Measurements from ENCODE around the gene HTT. TPM values are rescaled to one million over a fixed set of nuclear protein-coding genes. Genes with fewer than 3 reads are reported as not detected.

HTT gene
- total RNA-seq, 1 experiment from 2014 or later, result 37.4 TPM

DNA sequence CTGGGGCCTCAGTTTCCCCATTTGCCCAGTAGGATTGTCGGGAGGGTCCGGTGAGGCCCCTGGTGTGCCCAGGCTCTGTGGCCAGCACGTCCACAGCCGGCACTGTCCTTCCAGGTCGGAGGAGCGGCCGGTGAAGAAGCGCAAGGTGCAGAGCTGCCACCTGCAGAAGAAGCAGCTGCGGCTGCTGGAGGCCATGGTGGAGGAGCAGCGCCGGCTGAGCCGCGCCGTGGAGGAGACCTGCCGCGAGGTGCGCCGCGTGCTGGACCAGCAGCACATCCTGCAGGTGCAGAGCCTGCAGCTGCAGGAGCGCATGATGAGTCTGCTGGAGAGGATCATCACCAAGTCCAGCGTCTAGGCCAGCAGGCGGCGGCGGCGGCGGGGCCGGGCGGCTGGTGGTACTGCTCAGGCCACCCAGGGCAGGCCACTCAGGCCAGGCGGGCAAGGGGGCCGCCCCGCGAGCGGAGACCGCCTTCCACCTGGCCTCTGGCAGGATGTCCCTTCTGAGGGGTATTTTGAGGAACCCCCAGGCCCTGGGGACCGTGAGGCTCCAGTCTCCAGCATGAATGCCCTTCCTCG lies 181.2 kb downstream of the HTT start:
- Histone ChIP-seq H3K27ac (ENCODE audit: low read depth, low read length) (no peak overlapping the region), H3K27me3 (ENCODE audit: insufficient read depth, low read length) (no peaks in the 10 kb centered on the region), H3K36me3 (ENCODE audit: control insufficient read depth in 1 of 2, insufficient read depth in 2 of 2, low read length in 2 of 2) (no peaks in the 10 kb centered on the region), H3K9ac (ENCODE audit: low read length) (no peak overlapping the region), H4K20me1 (ENCODE audit: insufficient read depth) (no peaks in the 10 kb centered on the region), H2AFZ (ENCODE audit: low read depth, low read length, poor library complexity, severe bottlenecking) (no peak overlapping the region), H3K4me2 (ENCODE audit: low read length) (no peak overlapping the region), H3K9me2 (ENCODE audit: insufficient read depth) (no peaks in the 10 kb centered on the region), H3K79me2 (ENCODE audit: insufficient read depth, low read length) (no peaks in the 10 kb centered on the region), H3K9me3 (ENCODE audit: control insufficient read depth in 1 of 2, insufficient read depth in 1 of 2, low read depth in 1 of 2, low read length in 2 of 2) (no peaks in the 10 kb centered on the region), H3K4me3 (replicated peaks in 1 of 2; ENCODE audit: low read depth in 1 of 2, low read length in 2 of 2) (no peak overlapping the region), H3K4me1 (ENCODE audit: control insufficient read depth in 1 of 2, insufficient read depth in 2 of 2, low read length in 2 of 2) (no peaks in the 10 kb centered on the region)
- DNase-seq (ENCODE audit: low read depth, low spot score) (no peak), ATAC-seq (no peak)
- ChIA-PET RAD21 (ENCODE audit: low non-redundant PET in 1 of 2, low total read pairs in 2 of 2, uncharacterized antibody in 2 of 2, unreplicated experiment in 2 of 2) (no interaction called here), POLR2A (no interaction called here), CTCF (no interaction called here)
- BruUV-seq (replicated peaks), result no TSS peak
- intact Hi-C loops (cut with micrococcal nuclease), result no loop called here
- TF ChIP-seq ELF1 (IDR thresholded peaks at IDR 0.05; ENCODE audit: borderline replicate concordance, low read depth) (no peak), CBX3 (IDR thresholded peaks at IDR 0.05; ENCODE audit: low read depth) (no peak), CEBPB (IDR thresholded peaks at IDR 0.05; ENCODE audit: low read depth) (no peak), ZFX (IDR thresholded peaks at IDR 0.05) (no peak), ZNF274 (IDR thresholded peaks at IDR 0.05; ENCODE audit: low read depth, low read length) (no peak)
- TF ChIP-seq, protein P1, sequence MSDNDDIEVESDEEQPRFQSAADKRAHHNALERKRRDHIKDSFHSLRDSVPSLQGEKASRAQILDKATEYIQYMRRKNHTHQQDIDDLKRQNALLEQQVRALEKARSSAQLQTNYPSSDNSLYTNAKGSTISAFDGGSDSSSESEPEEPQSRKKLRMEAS (IDR thresholded peaks at IDR 0.05), result no peak
- TF ChIP-seq, protein P2, sequence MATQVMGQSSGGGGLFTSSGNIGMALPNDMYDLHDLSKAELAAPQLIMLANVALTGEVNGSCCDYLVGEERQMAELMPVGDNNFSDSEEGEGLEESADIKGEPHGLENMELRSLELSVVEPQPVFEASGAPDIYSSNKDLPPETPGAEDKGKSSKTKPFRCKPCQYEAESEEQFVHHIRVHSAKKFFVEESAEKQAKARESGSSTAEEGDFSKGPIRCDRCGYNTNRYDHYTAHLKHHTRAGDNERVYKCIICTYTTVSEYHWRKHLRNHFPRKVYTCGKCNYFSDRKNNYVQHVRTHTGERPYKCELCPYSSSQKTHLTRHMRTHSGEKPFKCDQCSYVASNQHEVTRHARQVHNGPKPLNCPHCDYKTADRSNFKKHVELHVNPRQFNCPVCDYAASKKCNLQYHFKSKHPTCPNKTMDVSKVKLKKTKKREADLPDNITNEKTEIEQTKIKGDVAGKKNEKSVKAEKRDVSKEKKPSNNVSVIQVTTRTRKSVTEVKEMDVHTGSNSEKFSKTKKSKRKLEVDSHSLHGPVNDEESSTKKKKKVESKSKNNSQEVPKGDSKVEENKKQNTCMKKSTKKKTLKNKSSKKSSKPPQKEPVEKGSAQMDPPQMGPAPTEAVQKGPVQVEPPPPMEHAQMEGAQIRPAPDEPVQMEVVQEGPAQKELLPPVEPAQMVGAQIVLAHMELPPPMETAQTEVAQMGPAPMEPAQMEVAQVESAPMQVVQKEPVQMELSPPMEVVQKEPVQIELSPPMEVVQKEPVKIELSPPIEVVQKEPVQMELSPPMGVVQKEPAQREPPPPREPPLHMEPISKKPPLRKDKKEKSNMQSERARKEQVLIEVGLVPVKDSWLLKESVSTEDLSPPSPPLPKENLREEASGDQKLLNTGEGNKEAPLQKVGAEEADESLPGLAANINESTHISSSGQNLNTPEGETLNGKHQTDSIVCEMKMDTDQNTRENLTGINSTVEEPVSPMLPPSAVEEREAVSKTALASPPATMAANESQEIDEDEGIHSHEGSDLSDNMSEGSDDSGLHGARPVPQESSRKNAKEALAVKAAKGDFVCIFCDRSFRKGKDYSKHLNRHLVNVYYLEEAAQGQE (IDR thresholded peaks at IDR 0.05; ENCODE audit: low read depth), result no peak
